Trophoblast cell (in vitro differentiated cells and primary cell): ENCODE data around the gene PLEKHA5.

ENCODE experiments used
- DNase-seq, 2 donors: peaks; one replicate each; pipeline ENCODE4 v3.0.0-alpha.2; 2016
- H2AFZ ChIP-seq: 2 replicates; pipeline ENCODE4 v1.6.1; 2013; ENCODE audit warnings: low read length, moderate library complexity, mild to moderate bottlenecking; ENCODE audit not compliant: insufficient read depth, poor library complexity
- H2AK5ac ChIP-seq: 2 replicates; pipeline ENCODE4 v1.6.1; 2013; ENCODE audit warnings: mild to moderate bottlenecking, low read length
- H2BK120ac ChIP-seq: 2 replicates; pipeline ENCODE4 v1.6.1; 2013; ENCODE audit warnings: low read length, mild to moderate bottlenecking, moderate library complexity; ENCODE audit not compliant: insufficient read depth, poor library complexity
- H2BK12ac ChIP-seq: 2 replicates; pipeline ENCODE4 v1.6.1; 2013; ENCODE audit warnings: mild to moderate bottlenecking, low read length, moderate library complexity
- H2BK5ac ChIP-seq: 2 replicates; pipeline ENCODE4 v1.6.1; 2013; ENCODE audit warnings: low read length, low read depth, moderate library complexity, mild to moderate bottlenecking; ENCODE audit not compliant: poor library complexity
- H3K14ac ChIP-seq: 2 replicates; pipeline ENCODE4 v1.6.1; 2013; ENCODE audit warnings: mild to moderate bottlenecking, low read length
- H3K18ac ChIP-seq: 2 replicates; pipeline ENCODE4 v1.6.1; 2013; ENCODE audit warnings: mild to moderate bottlenecking, low read length
- H3K23ac ChIP-seq: 2 replicates; pipeline ENCODE4 v1.6.1; 2013; ENCODE audit warnings: low read length
- H3K27ac ChIP-seq: 2 replicates; pipeline ENCODE4 v1.5.1; 2013; ENCODE audit warnings: low read depth, mild to moderate bottlenecking, inconsistent platforms, low read length, moderate library complexity
- H3K27me3 ChIP-seq: 2 replicates; pipeline ENCODE4 v1.6.1; 2013; ENCODE audit warnings: inconsistent platforms, mild to moderate bottlenecking, low read length, moderate library complexity; ENCODE audit not compliant: insufficient read depth
- H3K36me3 ChIP-seq, 2 experiments: 1 replicate in 1 of 2; 2 replicates in 1 of 2; pipeline ENCODE4 v1.6.1; 2013; ENCODE audit warnings: low read length in 2 of 2, mild to moderate bottlenecking in 2 of 2, moderate library complexity in 1 of 2; ENCODE audit not compliant: insufficient read depth in 2 of 2, control insufficient read depth in 1 of 2
- H3K4ac ChIP-seq: 2 replicates; pipeline ENCODE4 v1.6.1; 2013; ENCODE audit warnings: low read depth, mild to moderate bottlenecking, low read length, moderate library complexity
- H3K4me1 ChIP-seq, 2 experiments: 1 replicate in 1 of 2; 2 replicates in 1 of 2; pipeline ENCODE4 v1.6.1; 2013; ENCODE audit warnings: low read length in 2 of 2, mild to moderate bottlenecking in 2 of 2, moderate library complexity in 1 of 2; ENCODE audit not compliant: insufficient read depth in 2 of 2, control insufficient read depth in 1 of 2
- H3K4me2 ChIP-seq: 2 replicates; pipeline ENCODE4 v1.6.1; 2013; ENCODE audit warnings: inconsistent platforms, mild to moderate bottlenecking, low read length, moderate library complexity
- H3K4me3 ChIP-seq: 2 replicates; pipeline ENCODE4 v1.5.1; 2013; ENCODE audit warnings: mild to moderate bottlenecking, low read depth, low read length, inconsistent platforms
- H3K79me1 ChIP-seq: one replicate; pipeline ENCODE4 v1.6.1; 2013; ENCODE audit warnings: low read length
- H3K79me2 ChIP-seq: 2 replicates; pipeline ENCODE4 v1.6.1; 2013; ENCODE audit warnings: low read length, mild to moderate bottlenecking; ENCODE audit not compliant: control insufficient read depth, insufficient read depth, poor library complexity
- H3K9ac ChIP-seq: 2 replicates; pipeline ENCODE4 v1.6.1; 2013; ENCODE audit warnings: mild to moderate bottlenecking, low read length
- H3K9me3 ChIP-seq: 2 replicates; pipeline ENCODE4 v1.6.1; 2013; ENCODE audit warnings: low read depth, mild to moderate bottlenecking, control low read depth, inconsistent platforms, low read length; ENCODE audit not compliant: insufficient read depth
- H4K12ac ChIP-seq: 2 replicates; pipeline ENCODE4 v1.6.1; 2013; ENCODE audit warnings: low read depth, mild to moderate bottlenecking, low read length, moderate library complexity
- H4K8ac ChIP-seq: 2 replicates; pipeline ENCODE4 v1.6.1; 2013; ENCODE audit warnings: low read depth, mild to moderate bottlenecking, low read length, moderate library complexity
- H4K91ac ChIP-seq: one replicate; pipeline ENCODE4 v1.6.1; 2013; ENCODE audit warnings: low read depth, mild to moderate bottlenecking, low read length, moderate library complexity
- WGBS: extraction: QIAGEN DNeasy Blood & Tissue Kit; methylation state at CpG from one replicate; pipeline ENCODE4 v1.1.7; 2013; ENCODE audit warnings: missing lambda C conversion rate; ENCODE audit not compliant: insufficient read length, insufficient coverage; ENCODE audit errors: extremely low coverage; 5-methylcytosine and 5-hydroxymethylcytosine counted together

The PLEKHA5 gene

DNA sequence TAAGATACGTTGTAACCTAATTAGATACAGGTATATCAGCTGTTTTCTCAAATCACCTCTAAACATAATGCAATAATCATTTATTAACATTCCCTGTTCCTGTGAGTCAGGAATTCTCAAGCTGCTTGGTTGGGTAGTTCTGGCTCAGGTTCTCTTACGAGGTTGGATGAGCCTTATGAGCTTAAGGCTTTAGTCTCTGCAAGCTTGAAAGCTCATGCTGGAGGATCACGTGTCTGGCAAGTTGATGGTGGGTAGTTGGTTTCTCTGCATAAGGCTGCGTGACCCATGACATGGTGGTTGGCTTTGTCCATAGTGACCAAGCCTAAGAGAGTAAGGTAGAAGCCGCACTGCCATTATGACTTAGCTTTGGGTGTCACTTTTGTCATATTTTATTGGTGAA lies 62.0 kb downstream of the PLEKHA5 start:
- no peak overlapping the region for H4K12ac ChIP-seq
- H3K4me2 ChIP-seq = no peak overlapping the region
- no peak overlapping the region for H4K8ac ChIP-seq
- DNase-seq = no peak
- H4K91ac ChIP-seq = no peak overlapping the region
- H2AFZ ChIP-seq = no peak overlapping the region
- H3K79me1 ChIP-seq = no peaks in the 10 kb centered on the region
- H3K23ac ChIP-seq = no peak overlapping the region
- H3K27me3 ChIP-seq = no peaks in the 10 kb centered on the region
- no peak overlapping the region for H2AK5ac ChIP-seq
- no CpG with 5 or more reads among the region's 5 CpGs for WGBS
- no peaks in the 10 kb centered on the region for H3K36me3 ChIP-seq
- H3K79me2 ChIP-seq = no peaks in the 10 kb centered on the region
- H3K4me3 ChIP-seq = no peak overlapping the region
- no peak overlapping the region for H3K18ac ChIP-seq
- H2BK12ac ChIP-seq = no peak overlapping the region
- no peaks in the 10 kb centered on the region for H3K9me3 ChIP-seq
- H3K27ac ChIP-seq = no peak overlapping the region
- no peaks in the 10 kb centered on the region for H3K4me1 ChIP-seq
- no peak overlapping the region for H3K9ac ChIP-seq
- H2BK120ac ChIP-seq = no peak overlapping the region
- no peak overlapping the region for H2BK5ac ChIP-seq
- no peak overlapping the region for H3K4ac ChIP-seq
- no peak overlapping the region for H3K14ac ChIP-seq

DNA sequence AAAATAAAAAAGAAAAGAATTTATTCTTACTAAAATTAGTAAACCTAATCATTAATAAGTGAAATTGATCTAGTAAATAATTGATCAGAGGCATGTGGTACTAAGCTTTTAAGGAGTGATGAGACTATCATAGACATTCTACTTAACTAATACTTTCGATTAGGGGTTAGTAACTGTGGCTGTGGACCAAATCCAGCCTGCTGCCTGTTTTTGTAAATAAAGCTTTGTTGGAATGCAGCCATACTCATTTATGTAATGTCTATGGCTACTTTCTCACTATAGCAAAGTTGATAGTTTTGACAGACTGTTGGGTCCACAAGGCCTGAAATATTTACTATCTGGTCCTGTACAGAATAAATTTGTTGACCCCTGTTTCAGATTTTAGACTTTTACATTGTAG lies 63.2 kb downstream of the PLEKHA5 start:
- no peak overlapping the region for H3K4me2 ChIP-seq
- H4K91ac ChIP-seq = no peak overlapping the region
- no peak overlapping the region for H4K12ac ChIP-seq
- peaks cover 5 to 7% of the 10 kb centered on the region in 2 experiments for H3K4me1 ChIP-seq
- H3K4me3 ChIP-seq = no peak overlapping the region
- no peak for DNase-seq
- H3K18ac ChIP-seq = no peak overlapping the region
- no peaks in the 10 kb centered on the region for H3K27me3 ChIP-seq
- no peak overlapping the region for H3K23ac ChIP-seq
- H3K27ac ChIP-seq = no peak overlapping the region
- no peak overlapping the region for H3K4ac ChIP-seq
- no peak overlapping the region for H2BK120ac ChIP-seq
- no peaks in the 10 kb centered on the region for H3K79me1 ChIP-seq
- no CpG with 5 or more reads among the region's 1 CpG for WGBS
- no peak overlapping the region for H3K9ac ChIP-seq
- H3K36me3 ChIP-seq = no peaks in the 10 kb centered on the region
- H4K8ac ChIP-seq = no peak overlapping the region
- no peaks in the 10 kb centered on the region for H3K9me3 ChIP-seq
- H3K14ac ChIP-seq = no peak overlapping the region
- no peak overlapping the region for H2AFZ ChIP-seq
- H2AK5ac ChIP-seq = no peak overlapping the region
- H3K79me2 ChIP-seq = no peaks in the 10 kb centered on the region
- H2BK5ac ChIP-seq = no peak overlapping the region
- H2BK12ac ChIP-seq = no peak overlapping the region

DNA sequence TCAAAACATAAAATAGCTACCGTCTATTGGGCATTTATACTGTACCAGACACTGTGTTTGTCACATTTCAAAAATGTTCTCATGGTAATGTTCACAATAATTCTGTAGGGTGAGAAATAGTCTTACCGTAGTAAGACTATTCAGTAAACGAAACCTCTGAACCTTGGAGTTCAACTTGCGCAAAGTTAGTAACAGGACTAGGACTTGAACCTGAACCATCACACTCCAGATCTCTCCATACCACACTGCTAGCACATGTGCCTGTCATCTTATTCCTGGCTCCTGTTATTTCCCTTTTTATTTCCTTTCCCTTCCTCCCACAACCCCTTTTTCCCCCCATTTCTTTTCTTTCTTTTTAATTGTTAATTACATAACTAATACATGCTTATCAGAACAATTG lies 65.4 kb downstream of the PLEKHA5 start:
- Histone ChIP-seq H2BK12ac (no peak overlapping the region), H3K79me2 (no peaks in the 10 kb centered on the region), H3K4ac (no peak overlapping the region), H3K18ac (no peak overlapping the region), H3K14ac (no peak overlapping the region), H3K4me3 (no peak overlapping the region), H3K36me3 (no peaks in the 10 kb centered on the region), H3K79me1 (peaks cover 1% of the 10 kb centered on the region), H4K8ac (no peak overlapping the region), H2BK5ac (no peak overlapping the region), H2AFZ (no peak overlapping the region), H2AK5ac (no peak overlapping the region), H3K9me3 (no peaks in the 10 kb centered on the region), H4K91ac (no peak overlapping the region), H4K12ac (no peak overlapping the region), H3K23ac (no peak overlapping the region), H3K4me1 (peaks cover 8 to 10% of the 10 kb centered on the region in 2 experiments), H3K4me2 (no peak overlapping the region), H2BK120ac (no peak overlapping the region), H3K9ac (no peak overlapping the region), H3K27ac (no peak overlapping the region), H3K27me3 (no peaks in the 10 kb centered on the region)
- DNase-seq = no peak
- no CpG with 5 or more reads among the region's 4 CpGs for WGBS

DNA sequence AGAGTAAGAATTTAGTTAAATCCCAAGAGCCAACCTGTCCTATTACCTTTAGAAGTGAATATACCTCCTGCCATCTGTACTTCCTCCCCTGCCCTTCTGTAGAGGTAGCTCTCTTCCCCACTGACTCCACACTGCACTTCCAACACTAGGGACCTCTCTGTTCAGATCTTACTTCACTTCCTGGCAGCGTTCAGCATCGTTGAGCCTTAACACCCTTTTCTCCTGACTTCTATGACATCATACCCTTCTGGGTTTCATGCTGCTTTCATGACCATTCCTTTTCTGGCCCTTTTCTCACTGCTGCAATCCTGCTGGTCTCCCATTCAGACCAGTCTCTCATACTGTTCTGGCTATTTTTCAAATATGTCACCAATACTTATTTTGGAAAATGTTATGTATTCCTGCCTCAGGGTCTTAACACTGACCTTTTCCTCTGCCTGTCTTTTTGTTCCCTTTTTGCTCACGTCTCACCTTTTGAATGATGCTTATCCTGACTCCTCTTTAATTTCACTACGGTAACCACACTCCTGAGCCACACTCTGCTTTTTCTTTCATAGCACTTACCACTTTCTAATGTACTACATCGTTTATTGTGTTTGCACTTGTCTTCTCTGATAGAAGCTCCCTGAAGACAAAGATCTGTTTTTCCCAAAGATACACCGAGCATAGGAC lies 67.6 kb downstream of the PLEKHA5 start:
- H3K23ac ChIP-seq = no peak overlapping the region

More for the DNA sequence above, 67.6 kb downstream of the PLEKHA5 start:
- Histone ChIP-seq H2BK5ac (no peak overlapping the region), H3K18ac (no peak overlapping the region), H2BK120ac (no peak overlapping the region), H2AK5ac (no peak overlapping the region), H3K14ac (no peak overlapping the region), H4K8ac (no peak overlapping the region), H2AFZ (no peak overlapping the region), H3K4me1 (peaks cover 8 to 10% of the 10 kb centered on the region in 2 experiments), H3K36me3 (no peaks in the 10 kb centered on the region), H3K4me3 (no peak overlapping the region), H3K79me1 (peaks cover 1% of the 10 kb centered on the region), H3K9me3 (no peaks in the 10 kb centered on the region), H3K79me2 (no peaks in the 10 kb centered on the region), H2BK12ac (no peak overlapping the region), H3K27ac (no peak overlapping the region), H3K4me2 (no peak overlapping the region), H4K12ac (no peak overlapping the region), H4K91ac (no peak overlapping the region), H3K9ac (no peak overlapping the region), H3K4ac (no peak overlapping the region), H3K27me3 (no peaks in the 10 kb centered on the region)
- no CpG with 5 or more reads among the region's 6 CpGs for WGBS
- DNase-seq = peak in 1 of 2 donors; percentile 25
